HG02973 (cell line): ENCODE data around the gene GPRIN1.
"Not testable (repeated sequence)": the region's sequence is repeated elsewhere in the genome, so short reads cannot be mapped to it uniquely, and the experiment has no call there.

ENCODE experiments used
- ATAC-seq: cut with Tn5 transposase; IDR thresholded peaks from one replicate; pipeline ENCODE4 v1.9.1; 2021; ENCODE audit warnings: moderate library complexity; ENCODE audit not compliant: unreplicated experiment

The GPRIN1 gene

GRCh38 chr5:176575488-176576422, 34.2 kb downstream of the GPRIN1 start:
- no peak for ATAC-seq

DNA sequence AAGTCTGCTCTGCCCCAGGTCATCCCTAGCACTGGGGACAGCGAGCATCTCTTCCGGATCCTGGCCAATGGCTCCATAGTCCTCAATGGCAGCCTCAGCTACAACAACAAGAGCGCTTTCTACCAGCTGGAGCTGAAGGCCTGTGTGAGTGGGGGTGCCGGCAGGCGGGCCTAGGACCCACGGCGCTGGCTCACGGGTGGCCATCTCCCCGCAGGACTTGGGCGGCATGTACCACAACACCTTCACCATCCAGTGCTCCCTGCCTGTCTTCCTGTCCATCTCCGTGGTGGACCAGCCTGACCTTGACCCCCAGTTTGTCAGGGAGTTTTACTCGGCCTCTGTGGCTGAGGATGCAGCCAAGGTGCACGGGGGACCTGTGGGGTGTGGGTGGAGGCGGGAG, 34.9 kb downstream of the GPRIN1 start:
- ATAC-seq = no peak

- ATAC-seq = no peak
Measured at GRCh38 chr5:176574297-176574591, 35.7 kb downstream of the GPRIN1 start.

DNA sequence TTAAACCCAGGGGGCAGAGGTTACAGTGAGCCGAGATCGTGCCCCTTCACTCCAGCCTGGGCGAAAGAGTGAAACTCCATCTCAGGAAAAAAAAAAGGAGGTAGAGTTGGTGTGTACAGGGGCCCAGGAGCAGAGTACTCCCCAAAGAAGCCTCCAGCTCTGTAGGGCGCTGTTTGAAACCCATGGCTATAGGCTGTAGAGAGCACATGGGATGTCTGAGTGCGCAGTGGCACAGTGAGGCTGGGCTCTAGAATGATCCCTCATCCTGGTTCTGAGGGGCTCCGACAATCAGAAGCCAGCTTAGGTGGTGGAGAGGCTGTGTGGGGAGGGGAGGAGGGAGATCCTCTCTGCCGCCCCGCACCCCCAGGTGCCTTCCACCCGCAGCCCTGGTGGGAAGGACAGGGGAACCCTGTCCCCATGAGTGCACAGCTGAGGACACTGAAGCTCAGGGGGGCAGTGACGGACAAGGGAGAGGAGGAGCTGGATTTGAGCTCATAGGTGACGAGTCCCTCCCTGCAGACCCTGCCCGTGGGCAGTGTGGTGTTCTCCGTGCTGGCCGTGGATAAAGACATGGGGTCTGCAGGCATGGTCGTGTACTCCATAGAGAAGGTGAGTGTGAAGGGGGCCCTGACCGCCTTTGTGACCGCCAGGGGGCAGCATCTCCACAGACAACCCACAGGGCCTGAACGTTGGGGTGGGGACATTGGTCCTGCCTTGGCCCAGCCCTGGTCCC, 36.2 kb downstream of the GPRIN1 start:
- no peak for ATAC-seq

- no peak for ATAC-seq
Measured at GRCh38 chr5:176570044-176570443, 39.9 kb downstream of the GPRIN1 start.

GRCh38 chr5:176568657-176569056, 41.3 kb downstream of the GPRIN1 start:
- ATAC-seq = no peak

DNA sequence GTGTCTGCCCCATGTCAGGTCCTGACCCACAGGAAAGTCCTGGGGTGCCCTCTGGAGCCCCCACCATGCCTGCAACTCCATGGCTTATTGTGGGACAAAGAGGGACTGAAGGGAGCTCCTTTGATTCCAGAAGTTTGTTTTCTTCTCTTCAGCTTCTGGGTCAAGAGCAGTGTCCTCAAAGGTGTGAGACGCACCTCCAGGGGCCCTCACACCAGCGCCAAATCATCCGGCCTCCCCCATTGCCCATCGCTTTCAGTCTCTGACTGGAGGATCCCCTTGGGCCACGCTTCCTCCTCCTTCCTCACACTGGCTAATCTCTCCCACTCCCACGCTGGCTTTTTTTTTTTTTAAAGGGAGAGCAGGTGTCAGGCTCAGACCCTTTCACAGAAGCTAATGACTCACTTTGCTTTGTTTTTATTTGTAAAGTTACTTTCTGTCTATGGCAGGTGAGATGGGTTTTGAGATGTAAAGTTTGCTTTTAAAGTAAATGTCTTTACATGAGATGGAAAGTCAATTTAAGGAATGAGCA, 44.1 kb downstream of the GPRIN1 start:
- ATAC-seq = no peak

- ATAC-seq = no peak
Measured at GRCh38 chr5:176564002-176564401, 46.0 kb downstream of the GPRIN1 start.

- no peak for ATAC-seq
Measured at GRCh38 chr5:176562189-176562588, 47.8 kb downstream of the GPRIN1 start.

- no peak for ATAC-seq
Measured at GRCh38 chr5:176561259-176561658, 48.7 kb downstream of the GPRIN1 start.

DNA sequence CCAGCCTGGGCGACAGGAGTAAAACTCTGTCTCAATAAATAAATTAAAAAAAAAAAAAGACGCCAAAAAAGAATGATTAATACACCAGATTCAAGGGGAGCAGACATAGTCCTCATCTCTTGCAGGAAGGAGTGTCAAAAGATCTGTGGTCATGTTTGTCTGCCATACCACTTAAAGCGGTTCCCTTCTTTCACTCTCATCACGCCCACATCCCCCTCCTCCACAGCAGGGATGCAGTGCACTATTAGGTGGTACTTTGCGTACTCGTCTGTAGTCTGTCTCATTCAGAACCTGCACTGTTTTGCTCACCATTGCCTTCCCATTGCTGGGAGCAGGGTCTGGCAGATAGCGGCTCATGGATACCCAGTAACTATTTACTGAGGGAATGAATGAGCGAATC, 49.6 kb downstream of the GPRIN1 start:
- no peak for ATAC-seq

DNA sequence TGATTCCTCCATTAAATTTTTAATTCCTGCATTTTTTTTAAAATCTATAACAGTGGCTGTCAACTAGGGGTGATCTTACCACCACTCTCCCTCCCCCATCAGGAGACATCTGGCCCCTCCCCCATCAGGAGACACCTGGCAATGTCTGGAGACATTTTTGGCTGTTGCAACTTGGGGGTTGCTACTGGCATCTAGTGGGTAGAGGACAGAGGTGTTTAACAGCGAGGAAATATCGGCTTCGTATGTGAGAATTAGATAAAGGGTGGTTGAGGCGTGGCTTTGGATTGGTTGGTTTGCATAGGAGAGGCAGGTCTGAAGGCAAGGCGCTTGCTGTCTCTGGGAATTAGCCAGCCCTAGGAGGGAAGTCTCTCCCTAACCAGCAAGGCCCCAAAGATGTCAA, 50.3 kb downstream of the GPRIN1 start:
- ATAC-seq = no peak

DNA sequence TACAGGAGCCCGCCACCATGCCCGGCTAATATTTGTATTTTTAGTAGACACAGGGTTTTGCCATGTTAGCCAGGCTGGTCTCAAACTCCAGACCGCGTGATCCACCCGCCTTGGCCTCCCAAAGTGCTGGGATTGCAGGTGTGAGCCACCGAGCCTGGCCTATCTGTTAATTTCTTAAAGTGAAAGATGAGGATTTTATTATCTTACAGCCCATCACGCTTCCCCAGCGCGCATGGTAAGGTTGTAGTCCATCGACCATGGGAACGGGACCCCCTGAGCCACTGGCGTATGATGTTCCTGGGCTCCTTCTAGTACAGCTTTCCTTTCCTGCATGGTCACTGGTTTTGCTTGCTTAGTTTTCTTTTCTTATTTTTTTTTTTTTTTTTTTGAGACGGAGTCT, 52.1 kb downstream of the GPRIN1 start:
- no peak for ATAC-seq

DNA sequence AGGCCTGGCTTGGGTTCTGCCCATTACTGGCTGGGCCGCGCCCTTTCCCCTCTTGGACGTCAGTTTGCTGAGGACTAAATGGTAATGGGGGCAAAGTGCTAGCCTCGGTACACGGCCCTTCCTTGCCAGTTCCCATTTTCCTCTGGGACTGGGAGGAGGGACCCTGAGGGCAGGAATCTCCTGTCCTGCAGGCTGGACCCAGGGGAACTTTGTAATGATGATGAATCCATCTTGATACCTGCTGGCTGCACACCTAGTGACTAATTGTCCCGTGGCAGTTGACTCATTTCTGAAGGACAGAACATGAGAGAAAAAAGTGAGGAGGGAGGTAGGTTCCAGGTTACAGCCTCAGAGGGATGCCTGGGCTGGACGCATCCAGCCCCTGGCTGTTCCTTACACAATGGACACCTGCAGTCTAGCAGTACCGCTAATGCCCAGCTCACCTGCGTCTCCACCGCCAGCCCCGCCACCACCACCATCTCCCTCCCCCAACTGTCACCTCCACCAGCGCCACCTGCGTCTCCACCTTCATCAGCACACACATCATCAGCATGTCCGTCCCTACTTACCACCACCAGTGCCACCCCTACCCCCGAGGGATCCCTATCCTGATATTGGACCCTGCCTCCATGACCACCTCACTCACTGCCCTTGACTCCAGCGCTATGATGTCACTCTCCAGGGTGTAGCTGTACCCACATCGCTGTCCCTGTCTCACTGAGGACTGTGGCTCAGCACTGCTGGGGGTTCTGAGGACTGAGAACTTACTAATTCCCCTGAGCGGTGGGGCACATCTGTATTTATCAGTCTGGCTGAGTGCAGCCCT, 56.5 kb downstream of the GPRIN1 start:
- ATAC-seq = no peak

GRCh38 chr5:176552332-176552869, 57.6 kb downstream of the GPRIN1 start:
- ATAC-seq = no peak

- not testable (repeated sequence) for ATAC-seq
Measured at GRCh38 chr5:176550937-176551336, 59.0 kb downstream of the GPRIN1 start.

DNA sequence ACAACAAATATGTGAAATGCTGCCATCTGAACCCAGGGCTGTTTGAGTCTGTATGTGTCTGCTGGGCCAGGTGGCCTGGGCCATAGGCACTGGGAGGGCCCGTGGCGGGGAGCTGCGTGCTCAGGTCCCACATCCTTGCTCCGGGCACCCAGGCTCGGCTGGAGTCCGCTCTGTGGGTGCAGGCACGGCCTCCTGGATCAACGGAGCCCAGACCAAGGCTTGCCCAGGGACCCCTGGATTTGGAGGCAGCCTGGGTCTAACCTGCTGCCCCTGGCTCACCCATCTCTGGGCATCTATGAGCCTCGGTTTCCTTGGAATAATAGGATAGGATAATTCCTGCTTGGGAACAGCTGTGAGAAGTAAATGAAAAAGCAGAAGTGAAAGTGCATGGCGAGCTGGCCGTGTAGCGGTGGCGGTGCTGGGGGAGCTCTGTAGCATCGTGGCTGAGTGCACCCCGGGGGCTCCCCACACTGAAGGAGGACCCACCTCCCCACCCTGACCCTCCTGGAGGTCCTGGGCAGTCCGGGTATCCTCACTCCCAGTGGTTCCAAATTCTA, 59.6 kb downstream of the GPRIN1 start:
- no peak for ATAC-seq

DNA sequence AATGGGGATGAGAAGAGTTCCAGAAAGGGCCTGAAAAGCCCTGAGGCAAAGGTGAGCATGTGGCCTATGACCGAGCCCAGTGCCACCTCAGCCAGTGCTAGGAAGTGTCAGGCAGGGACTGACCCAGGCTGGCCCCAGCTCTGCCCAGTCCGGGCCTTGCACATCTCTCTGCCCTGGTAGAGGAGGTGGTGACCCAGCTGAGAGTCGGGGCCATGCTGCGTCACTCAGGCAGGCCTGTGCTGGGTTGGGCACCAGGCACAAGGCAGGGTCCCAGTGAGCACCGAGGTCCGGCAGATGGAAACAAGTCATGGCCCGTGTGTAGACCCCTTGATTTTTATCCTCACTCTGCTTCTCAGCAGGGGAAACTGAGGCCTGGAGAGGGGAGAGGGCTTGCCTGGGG, 60.1 kb downstream of the GPRIN1 start:
- no peak for ATAC-seq

DNA sequence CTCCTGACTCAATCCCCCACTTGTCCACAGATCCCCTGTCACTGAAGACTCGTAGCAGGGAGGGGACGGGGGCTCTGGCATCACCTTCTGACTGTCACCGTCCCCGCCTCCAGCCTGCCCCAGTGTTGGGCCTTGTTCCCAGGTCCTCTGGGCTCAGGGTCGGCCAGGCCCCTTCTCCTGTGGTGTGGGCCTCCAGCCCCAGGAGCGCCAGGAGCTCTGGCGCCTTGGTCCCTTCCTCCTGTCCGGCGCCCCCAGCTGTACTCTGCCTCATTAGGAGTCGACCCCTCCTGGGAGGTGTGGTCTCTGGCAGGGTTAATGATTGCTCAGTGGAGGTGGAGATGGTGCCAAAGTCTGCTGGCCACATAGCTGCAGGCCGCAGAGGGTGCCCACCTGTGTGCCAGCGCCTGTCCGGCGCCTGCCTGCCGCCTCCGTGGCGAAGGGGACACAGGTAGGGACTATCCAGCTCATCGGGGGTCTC, 61.0 kb downstream of the GPRIN1 start, which contains the start of gene CDHR2:
Gene CDHR2, plus strand, starts transcription at position 376 of the 478 bp plus-strand sequence. CDS start 16,011 bp downstream, outside the sequence.
- ATAC-seq = no peak

GRCh38 chr5:176547802-176548201, 62.2 kb downstream of the GPRIN1 start:
- no peak for ATAC-seq
